Loucy (cell line): Measurements from ENCODE around the gene GPC2.

ENCODE experiments used
- CTCF ChIP-seq: fragments of 200-600 bp; sonication (generic); conservative IDR thresholded peaks from 2 replicates; pipeline ENCODE4 v1.5.1; 2014; ENCODE audit warnings: mild to moderate bottlenecking, antibody characterized with exemption, low read length
- EZH2phosphoT487 ChIP-seq: fragments of 200-600 bp; IDR thresholded peaks from 2 replicates; pipeline ENCODE4 v1.6.1; 2018; ENCODE audit warnings: antibody characterized with exemption, mild to moderate bottlenecking, moderate library complexity, borderline replicate concordance

- TF ChIP-seq CTCF (no peak), EZH2phosphoT487 (no peak)
Observed at GRCh38 chr7:100141555-100141949, 35.6 kb downstream of the GPC2 start.
